GM18867 (cell line): Measurements from ENCODE around the gene RAB4B.
"Not testable (repeated sequence)": the region's sequence is repeated elsewhere in the genome, so short reads cannot be mapped to it uniquely, and the experiment has no call there.

Experiments used
- ATAC-seq: cut with Tn5 transposase; IDR thresholded peaks from one replicate; pipeline ENCODE4 v1.9.1; 2021; ENCODE audit warnings: mild to moderate bottlenecking, moderate library complexity; ENCODE audit not compliant: unreplicated experiment

Gene RAB4B

GRCh38 chr19:40776932-40777644 is 959 bp upstream of the RAB4B start:
- ATAC-seq: peak; percentile 61

GRCh38 chr19:40777645-40777936 is 456 bp upstream of the RAB4B start:
- ATAC-seq: no peak

- no peak for ATAC-seq
Measured at GRCh38 chr19:40778706-40779284, 748 bp downstream of the RAB4B start.

GRCh38 chr19:40780582-40780981 is 2.5 kb downstream of the RAB4B start:
- no peak for ATAC-seq

- ATAC-seq: no peak
Measured at GRCh38 chr19:40781140-40781539, 3.1 kb downstream of the RAB4B start.

GRCh38 chr19:40783711-40784110 is 5.7 kb downstream of the RAB4B start:
- ATAC-seq: no peak

GRCh38 chr19:40784146-40784545 is 6.1 kb downstream of the RAB4B start:
- ATAC-seq: not testable (repeated sequence)

GRCh38 chr19:40785526-40785925 is 7.5 kb downstream of the RAB4B start:
- no peak for ATAC-seq

GRCh38 chr19:40786060-40787037 is 8.3 kb downstream of the RAB4B start:
- no peak for ATAC-seq

GRCh38 chr19:40791349-40791748 is 13.3 kb downstream of the RAB4B start:
- no peak for ATAC-seq

- ATAC-seq: no peak
Measured at GRCh38 chr19:40791996-40792395, 13.9 kb downstream of the RAB4B start.

- no peak for ATAC-seq
Measured at GRCh38 chr19:40797166-40797962, 19.3 kb downstream of the RAB4B start.

GRCh38 chr19:40797963-40798682 is 20.1 kb downstream of the RAB4B start:
- ATAC-seq: no peak

- ATAC-seq: peak; percentile 74
Measured at GRCh38 chr19:40798683-40799557, 20.9 kb downstream of the RAB4B start, which contains the start of gene EGLN2. EGLN2 (plus strand) TSS chr19:40799191; CDS start chr19:40800573, 1,382 bp downstream.

- ATAC-seq: no peak
Measured at GRCh38 chr19:40799558-40800338, 21.7 kb downstream of the RAB4B start.

GRCh38 chr19:40800339-40800996 is 22.4 kb downstream of the RAB4B start:
- no peak for ATAC-seq

- ATAC-seq: no peak
Measured at GRCh38 chr19:40800997-40801377, 22.9 kb downstream of the RAB4B start.
